ENCODE results near the gene FNDC3B. TPM values are rescaled to one million over a fixed set of nuclear protein-coding genes. Genes with fewer than 3 reads are reported as not detected.

The FNDC3B gene
- total and polyA plus RNA-seq, 2 of the 8 experiments (the other 6 are each of a cell fraction or from before 2014, with no cell fraction given): 14.1 to 44.4 TPM

DNA sequence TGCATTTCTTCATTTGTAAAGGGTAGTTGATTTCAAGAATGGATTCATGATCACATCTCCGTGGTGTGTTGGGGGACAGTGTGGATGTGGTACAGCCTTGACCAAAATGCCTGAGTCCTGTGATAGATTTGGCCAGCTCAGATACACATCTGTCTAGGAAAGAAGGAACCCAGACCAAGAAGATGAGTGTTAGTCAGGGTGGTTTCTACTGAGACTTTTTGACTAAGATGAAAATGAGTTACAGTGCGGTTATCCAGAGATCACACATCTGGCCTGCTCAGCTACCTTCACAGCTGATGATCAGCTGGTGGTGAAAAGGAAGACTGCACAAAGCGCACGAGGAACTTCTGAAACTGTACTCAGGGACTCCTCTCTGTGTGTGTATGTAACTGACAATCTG lies 68.0 kb downstream of the FNDC3B start:
- Histone ChIP-seq H3K4me2 (ENCODE audit: insufficient read depth in 1 of 2, low read depth in 2 of 2, low read length in 2 of 2) (no peak overlapping the region), H4K20me1 (replicated peaks in 1 of 2; ENCODE audit: control insufficient read depth in 1 of 2, insufficient read depth in 2 of 2, low read length in 2 of 2) (peaks cover 0 to 2% of the 10 kb centered on the region in 2 experiments), H2BK20ac (ENCODE audit: low read length) (no peak overlapping the region), H3K18ac (ENCODE audit: extremely low read depth, low read length) (no peak overlapping the region), H3K4me3 (ENCODE audit: extremely low read depth in 1 of 4, insufficient read depth in 2 of 4, low read depth in 3 of 4, low read length in 4 of 4) (no peak overlapping the region), H4K5ac (ENCODE audit: insufficient read length, low read depth, low read length) (no peak overlapping the region), H3K4ac (replicated peaks; ENCODE audit: insufficient read length, low read depth, low read length) (no peak overlapping the region), H2BK5ac (ENCODE audit: low read depth, low read length) (no peak overlapping the region), H2AFZ (ENCODE audit: low read length) (no peak overlapping the region), H3K27ac (ENCODE audit: low read depth, low read length) (no peak overlapping the region), H2BK15ac (ENCODE audit: low read length) (no peak overlapping the region), H3K56ac (replicated peaks; ENCODE audit: insufficient read length, low read depth, low read length) (no peak overlapping the region), H3K79me1 (ENCODE audit: low read depth, low read length) (peaks cover 5% of the 10 kb centered on the region; the same call in 1 of the 2 replicates), H2AK5ac (ENCODE audit: low read depth, low read length) (no peak overlapping the region; the same call in 1 of the 2 replicates), H4K8ac (ENCODE audit: extremely low read depth, insufficient read depth, low read length) (no peak overlapping the region), H3K23ac (ENCODE audit: insufficient read length) (no peak overlapping the region), H3K9me3 (ENCODE audit: insufficient read depth in 2 of 2, low read depth in 1 of 2, low read length in 1 of 2) (no peaks in the 10 kb centered on the region), H3K79me2 (ENCODE audit: control insufficient read depth in 1 of 2, insufficient read depth in 2 of 2, low read length in 2 of 2) (peaks cover 0 to 91% of the 10 kb centered on the region in 2 experiments), H3K27me3 (replicated peaks in 1 of 4; ENCODE audit: control insufficient read depth in 3 of 4, extremely low read depth in 1 of 4, insufficient read depth in 3 of 4, low read length in 3 of 4) (no peaks in the 10 kb centered on the region), H2BK120ac (replicated peaks; ENCODE audit: low read depth, low read length) (no peak overlapping the region), H3K23me2 (ENCODE audit: low read depth, low read length) (no peaks in the 10 kb centered on the region), H2BK12ac (ENCODE audit: low read depth, low read length) (no peak overlapping the region), H3K4me1 (replicated peaks in 1 of 4; ENCODE audit: control insufficient read depth in 3 of 4, insufficient read depth in 4 of 4, low read length in 3 of 4) (peaks cover 0 to 15% (median 5%) of the 10 kb centered on the region in 4 experiments; a peak in 4 of 7 replicates), H4K91ac (replicated peaks; ENCODE audit: insufficient read length, low read length) (no peak overlapping the region), H3K14ac (ENCODE audit: insufficient read length) (no peak overlapping the region), H3K9ac (replicated peaks in 1 of 4; ENCODE audit: extremely low read depth in 1 of 4, low read depth in 3 of 4, low read length in 3 of 4) (no peak overlapping the region; a peak in 1 of 7 replicates), H3K36me3 (ENCODE audit: control insufficient read depth in 2 of 4, insufficient read depth in 4 of 4, low read length in 3 of 4) (peaks cover 0 to 1% (median 0%) of the 10 kb centered on the region in 4 experiments; a peak in 2 of 8 replicates)
- DNase-seq (ENCODE audit: low read depth in 1 of 2, low spot score in 2 of 2): no peak
- FAIRE-seq: no peak
- no peak for TF ChIP-seq RAD21 (IDR thresholded peaks at IDR 0.05 in 1 of 2, conservative IDR thresholded peaks at IDR 0.05 in 1 of 2; ENCODE audit: low read depth in 2 of 2, low read length in 2 of 2)
- no peak for TF ChIP-seq ZNF274 (IDR thresholded peaks at IDR 0.05; ENCODE audit: borderline replicate concordance, extremely low read depth, low read length)
- TF ChIP-seq BACH1 (IDR thresholded peaks at IDR 0.05; ENCODE audit: low read length): no peak
- TF ChIP-seq TAF7 (optimal IDR thresholded peaks at IDR 0.05; ENCODE audit: borderline replicate concordance, low read depth, low read length): no peak
- TF ChIP-seq, protein P1, sequence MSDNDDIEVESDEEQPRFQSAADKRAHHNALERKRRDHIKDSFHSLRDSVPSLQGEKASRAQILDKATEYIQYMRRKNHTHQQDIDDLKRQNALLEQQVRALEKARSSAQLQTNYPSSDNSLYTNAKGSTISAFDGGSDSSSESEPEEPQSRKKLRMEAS (IDR thresholded peaks at IDR 0.05): no peak
- no peak for TF ChIP-seq KDM5A (IDR thresholded peaks at IDR 0.05; ENCODE audit: low read length)
- TF ChIP-seq GABPA (IDR thresholded peaks at IDR 0.05; ENCODE audit: borderline replicate concordance, insufficient read depth, low read length): no peak
- no peak for TF ChIP-seq CTBP2 (IDR thresholded peaks at IDR 0.05; ENCODE audit: borderline replicate concordance, insufficient read depth, insufficient read length, low read length)
- CTCF ChIA-PET (ENCODE audit: partially characterized antibody): interaction anchor here (0.5 to 1.9 kb wide), 9 partner anchors 12 to 1264 kb away, joined by 3 to 6 read pairs (median 4); no protein-coding TSS in a partner anchor
- POLR2A ChIA-PET (ENCODE audit: partially characterized antibody): no interaction called here
- WGBS, 2 experiments (ENCODE audit: extremely low coverage in 1 of 2, insufficient coverage in 1 of 2, insufficient read length in 1 of 2, insufficient replicate concordance in 2 of 2, low coverage in 1 of 2, low lambda C conversion rate in 2 of 2, missing lambda C conversion rate in 1 of 2): 86% methylated on average over 4 of the region's 4 CpGs; no CpG with 5 or more reads in 1 of the 2 experiments
